ENCODE data around the gene FH. TPM values are rescaled to one million over a fixed set of nuclear protein-coding genes. Genes with fewer than 3 reads are reported as not detected.

Gene FH
- total RNA-seq, 4 donors from 2014 or later = 63.6 to 83.4 (median 69.1) TPM

- Histone ChIP-seq H3K36me3 (peaks cover 0 to 17% (median 9%) of the 10 kb centered on the region in 4 donors), H3K4me3 (peak overlapping the region; percentile 71 to 90 (median 88)), H3K27me3 (peaks cover 0 to 5% (median 0%) of the 10 kb centered on the region in 4 donors), H3K9me3 (no peaks in the 10 kb centered on the region), H3K27ac (replicated peaks in 1 of 4) (peak overlapping the region; percentile 86 to 96 (median 92)), H3K4me1 (peaks cover 0 to 24% (median 22%) of the 10 kb centered on the region in 4 donors)
- DNase-seq (ENCODE audit: extremely low spot score) = no peak
- intact Hi-C loops (cut with DNase I) = no loop called here
- WGBS = 18% methylated on average over 6 of the region's 6 CpGs
- no peak for TF ChIP-seq POLR2AphosphoS5 (IDR thresholded peaks at IDR 0.05)
- TF ChIP-seq EP300 (IDR thresholded peaks at IDR 0.05) = no peak
- TF ChIP-seq CTCF (IDR thresholded peaks at IDR 0.05) = no peak
- TF ChIP-seq POLR2A (IDR thresholded peaks at IDR 0.05; ENCODE audit: low read depth) = no peak
Measured at GRCh38 chr1:241520080-241520465, 518 bp upstream of the FH start.

- no peak for DNase-seq (ENCODE audit: extremely low spot score)
- TF ChIP-seq CTCF (IDR thresholded peaks at IDR 0.05) (no peak), EP300 (IDR thresholded peaks at IDR 0.05) (no peak), POLR2A (IDR thresholded peaks at IDR 0.05; ENCODE audit: low read depth) (no peak), POLR2AphosphoS5 (IDR thresholded peaks at IDR 0.05) (no peak)
- H3K27ac ChIP-seq (replicated peaks in 1 of 4) = peak overlapping the region; percentile 86 to 96 (median 92)
- H3K36me3 ChIP-seq = peaks cover 0 to 19% (median 10%) of the 10 kb centered on the region in 4 donors
- intact Hi-C loops (cut with DNase I) = loop anchor here (5.0 kb wide), 1 partner anchor 124 kb away; the partner anchor contains the start of genes CHML and OPN3
- H3K27me3 ChIP-seq = no peaks in the 10 kb centered on the region
- H3K4me1 ChIP-seq = peaks cover 4 to 26% (median 22%) of the 10 kb centered on the region in 4 donors
- H3K9me3 ChIP-seq = no peaks in the 10 kb centered on the region
- 3% methylated on average over 9 of the region's 28 CpGs for WGBS
- H3K4me3 ChIP-seq = peak overlapping the region; percentile 71 to 90 (median 88)
Measured at GRCh38 chr1:241518476-241519307, 863 bp downstream of the FH start.

- DNase-seq (ENCODE audit: extremely low spot score) = no peak
- no peaks in the 10 kb centered on the region for H3K9me3 ChIP-seq
- WGBS = 93% methylated on average over 5 of the region's 5 CpGs
- no peaks in the 10 kb centered on the region for H3K27me3 ChIP-seq
- H3K27ac ChIP-seq (replicated peaks in 1 of 4) = no peak overlapping the region
- H3K4me1 ChIP-seq = peaks cover 4 to 20% (median 16%) of the 10 kb centered on the region in 4 donors
- no peak overlapping the region for H3K4me3 ChIP-seq
- TF ChIP-seq EP300 (IDR thresholded peaks at IDR 0.05) (no peak), POLR2A (IDR thresholded peaks at IDR 0.05; ENCODE audit: low read depth) (no peak), CTCF (IDR thresholded peaks at IDR 0.05) (no peak), POLR2AphosphoS5 (IDR thresholded peaks at IDR 0.05) (no peak)
- intact Hi-C loops (cut with DNase I) = no loop called here
- H3K36me3 ChIP-seq = peaks cover 9 to 67% (median 53%) of the 10 kb centered on the region in 4 donors
Measured at GRCh38 chr1:241513378-241513777, 6.2 kb downstream of the FH start.

- Histone ChIP-seq H3K9me3 (no peaks in the 10 kb centered on the region), H3K27me3 (no peaks in the 10 kb centered on the region), H3K27ac (replicated peaks in 1 of 4) (no peak overlapping the region), H3K36me3 (peaks cover 44 to 100% (median 91%) of the 10 kb centered on the region in 4 donors), H3K4me1 (no peaks in the 10 kb centered on the region), H3K4me3 (no peak overlapping the region)
- DNase-seq (ENCODE audit: extremely low spot score) = no peak
- 85% methylated on average over 2 of the region's 2 CpGs for WGBS
- TF ChIP-seq POLR2A (IDR thresholded peaks at IDR 0.05; ENCODE audit: low read depth) = no peak
- TF ChIP-seq CTCF (IDR thresholded peaks at IDR 0.05) = no peak
- TF ChIP-seq POLR2AphosphoS5 (IDR thresholded peaks at IDR 0.05) = no peak
- TF ChIP-seq EP300 (IDR thresholded peaks at IDR 0.05) = no peak
- intact Hi-C loops (cut with DNase I) = no loop called here
Measured at GRCh38 chr1:241507189-241507863, 12.2 kb downstream of the FH start.

All from esophagus muscularis mucosa (tissue), 4 donors.